ENCODE measurements around the gene R3HDM4.

DNA sequence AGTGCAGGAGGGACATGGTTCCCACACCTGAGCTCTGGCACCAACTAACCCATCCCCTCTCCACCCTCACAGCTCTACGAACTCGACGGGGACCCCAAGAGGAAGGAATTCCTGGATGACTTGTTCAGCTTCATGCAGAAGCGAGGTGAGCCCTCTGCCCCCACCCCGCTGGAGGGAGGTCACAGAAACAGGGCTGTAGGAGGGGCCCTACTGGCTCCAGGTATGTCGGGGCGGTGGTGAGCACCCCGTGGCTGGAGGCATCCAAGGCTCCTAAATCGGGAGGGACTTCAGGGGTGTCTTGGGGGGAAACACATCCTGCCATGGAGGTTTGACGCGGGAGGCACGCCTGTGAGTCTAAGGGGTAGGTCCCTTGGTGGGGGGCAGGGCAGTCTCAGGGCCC is 47.0 kb upstream of the R3HDM4 start:
- TF ChIP-seq POLR2A (IDR thresholded peaks at IDR 0.05; ENCODE audit: low read depth, low read length) (no peak), POLR2AphosphoS5 (IDR thresholded peaks at IDR 0.05; ENCODE audit: low read depth, low read length) (no peak), POU2F2 (IDR thresholded peaks at IDR 0.05; ENCODE audit: low read depth, low read length) (no peak), PAX5 (IDR thresholded peaks at IDR 0.05; ENCODE audit: insufficient read depth, low read length, severe bottlenecking) (no peak), TAF1 (IDR thresholded peaks at IDR 0.05; ENCODE audit: low read depth, low read length) (no peak)
